Measurements from ENCODE around the gene SNX19.
A peak's percentile ranks its signal among the peaks of the same experiment; 100 is the strongest.

GRCh38 chr11:130894322-130895025, 21.8 kb downstream of the SNX19 start:
- TF ChIP-seq CTCF (conservative IDR thresholded peaks at IDR 0.05; ENCODE audit: low read depth in 2 of 2) (peak; percentile 90 to 98), CREB1 (CRISPR knock-in tag; IDR thresholded peaks at IDR 0.05; ENCODE audit: low read depth) (no peak), REST (IDR thresholded peaks at IDR 0.05; ENCODE audit: unreplicated experiment) (no peak)

All from GM23338 (cell line).